LNCaP clone FGC (cell line): ENCODE measurements around the gene RALGPS1.

Experiments
- DNase-seq: peaks from one replicate; pipeline ENCODE4 v3.0.0-alpha.2; 2011; ENCODE audit warnings: low read depth
- H3K4me3 ChIP-seq: 2 replicates; pipeline ENCODE4 v1.5.1; 2011; ENCODE audit warnings: mild to moderate bottlenecking, low read depth, low read length, control low read depth
- CTCF ChIP-seq: IDR thresholded peaks from 2 replicates; pipeline ENCODE4 v1.5.1; 2012; ENCODE audit warnings: mild to moderate bottlenecking; ENCODE audit not compliant: control insufficient read depth, insufficient read depth; ENCODE audit errors: extremely low read depth

Gene RALGPS1

GRCh38 chr9:126999315-127000068, 84.9 kb downstream of the RALGPS1 start:
- H3K4me3 ChIP-seq = no peak overlapping the region
- DNase-seq = no peak

GRCh38 chr9:127004946-127005769, 90.6 kb downstream of the RALGPS1 start:
- DNase-seq = no peak
- no peak for TF ChIP-seq CTCF
- no peak overlapping the region for H3K4me3 ChIP-seq

More at GRCh38 chr9:126999315-127000068, 84.9 kb downstream of the RALGPS1 start:
- no peak for TF ChIP-seq CTCF

GRCh38 chr9:127005770-127006314, 91.3 kb downstream of the RALGPS1 start:
- DNase-seq = no peak
- no peak overlapping the region for H3K4me3 ChIP-seq
- no peak for TF ChIP-seq CTCF

- no peak for DNase-seq
- TF ChIP-seq CTCF = no peak
- H3K4me3 ChIP-seq = no peak overlapping the region
Measured at GRCh38 chr9:127007638-127008037, 93.1 kb downstream of the RALGPS1 start.

GRCh38 chr9:127008076-127008475, 93.5 kb downstream of the RALGPS1 start:
- no peak for TF ChIP-seq CTCF
- H3K4me3 ChIP-seq = no peak overlapping the region
- DNase-seq = no peak

GRCh38 chr9:127011772-127012171, 97.2 kb downstream of the RALGPS1 start:
- DNase-seq = peak; percentile 86
- no peak overlapping the region for H3K4me3 ChIP-seq
- TF ChIP-seq CTCF = no peak
